Measurements from ENCODE around the gene KNDC1.

KNDC1 gene

DNA sequence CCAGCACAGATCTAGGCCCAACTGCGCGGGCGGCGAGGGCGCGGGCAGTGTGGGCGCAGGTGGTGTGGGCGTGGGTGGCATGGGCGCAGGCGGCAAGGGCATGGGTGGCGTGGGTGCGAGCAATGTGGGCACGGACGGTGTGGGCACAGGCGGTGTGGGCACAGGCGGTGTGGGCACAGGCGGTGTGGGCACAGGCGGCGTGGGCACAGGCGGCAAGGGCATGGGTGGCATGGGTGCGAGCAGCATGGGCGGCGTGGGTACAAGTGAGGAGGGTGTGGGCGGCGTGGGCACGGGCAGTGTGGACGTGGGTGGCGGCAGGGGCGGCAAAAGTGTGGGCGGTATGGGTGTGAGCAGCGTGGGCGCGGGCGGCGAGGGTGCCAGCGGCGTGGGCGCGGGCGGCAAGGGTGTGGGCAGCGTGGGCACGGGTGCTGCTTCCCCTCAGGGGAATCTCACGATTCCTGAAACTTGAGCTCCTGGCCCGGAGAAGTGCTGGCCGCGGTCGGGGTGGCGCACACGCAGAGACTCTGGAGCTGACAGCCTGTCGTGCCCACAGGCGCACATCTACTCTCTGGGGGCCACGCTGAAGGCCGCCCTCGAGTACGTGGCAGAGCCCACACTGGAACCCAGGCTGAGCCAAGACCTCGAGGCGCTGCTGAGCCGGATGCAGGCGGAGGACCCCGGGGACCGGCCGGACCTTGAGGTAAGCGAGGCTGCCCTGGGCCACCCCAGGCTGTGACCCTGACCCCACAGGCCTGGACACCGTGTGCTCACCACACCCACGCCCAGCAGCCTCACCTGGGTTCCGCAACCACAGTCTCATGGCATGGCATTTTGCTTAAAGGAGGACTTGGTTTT, 23.0 kb downstream of the KNDC1 start:
- H3K4me3 ChIP-seq (replicated peaks; ENCODE audit: low read depth, low read length), result no peak overlapping the region
- no peak for DNase-seq (ENCODE audit: low read depth)
- TF ChIP-seq, protein P1, sequence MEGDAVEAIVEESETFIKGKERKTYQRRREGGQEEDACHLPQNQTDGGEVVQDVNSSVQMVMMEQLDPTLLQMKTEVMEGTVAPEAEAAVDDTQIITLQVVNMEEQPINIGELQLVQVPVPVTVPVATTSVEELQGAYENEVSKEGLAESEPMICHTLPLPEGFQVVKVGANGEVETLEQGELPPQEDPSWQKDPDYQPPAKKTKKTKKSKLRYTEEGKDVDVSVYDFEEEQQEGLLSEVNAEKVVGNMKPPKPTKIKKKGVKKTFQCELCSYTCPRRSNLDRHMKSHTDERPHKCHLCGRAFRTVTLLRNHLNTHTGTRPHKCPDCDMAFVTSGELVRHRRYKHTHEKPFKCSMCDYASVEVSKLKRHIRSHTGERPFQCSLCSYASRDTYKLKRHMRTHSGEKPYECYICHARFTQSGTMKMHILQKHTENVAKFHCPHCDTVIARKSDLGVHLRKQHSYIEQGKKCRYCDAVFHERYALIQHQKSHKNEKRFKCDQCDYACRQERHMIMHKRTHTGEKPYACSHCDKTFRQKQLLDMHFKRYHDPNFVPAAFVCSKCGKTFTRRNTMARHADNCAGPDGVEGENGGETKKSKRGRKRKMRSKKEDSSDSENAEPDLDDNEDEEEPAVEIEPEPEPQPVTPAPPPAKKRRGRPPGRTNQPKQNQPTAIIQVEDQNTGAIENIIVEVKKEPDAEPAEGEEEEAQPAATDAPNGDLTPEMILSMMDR (IDR thresholded peaks at IDR 0.05; ENCODE audit: low read length, missing control alignments), result no peak

DNA sequence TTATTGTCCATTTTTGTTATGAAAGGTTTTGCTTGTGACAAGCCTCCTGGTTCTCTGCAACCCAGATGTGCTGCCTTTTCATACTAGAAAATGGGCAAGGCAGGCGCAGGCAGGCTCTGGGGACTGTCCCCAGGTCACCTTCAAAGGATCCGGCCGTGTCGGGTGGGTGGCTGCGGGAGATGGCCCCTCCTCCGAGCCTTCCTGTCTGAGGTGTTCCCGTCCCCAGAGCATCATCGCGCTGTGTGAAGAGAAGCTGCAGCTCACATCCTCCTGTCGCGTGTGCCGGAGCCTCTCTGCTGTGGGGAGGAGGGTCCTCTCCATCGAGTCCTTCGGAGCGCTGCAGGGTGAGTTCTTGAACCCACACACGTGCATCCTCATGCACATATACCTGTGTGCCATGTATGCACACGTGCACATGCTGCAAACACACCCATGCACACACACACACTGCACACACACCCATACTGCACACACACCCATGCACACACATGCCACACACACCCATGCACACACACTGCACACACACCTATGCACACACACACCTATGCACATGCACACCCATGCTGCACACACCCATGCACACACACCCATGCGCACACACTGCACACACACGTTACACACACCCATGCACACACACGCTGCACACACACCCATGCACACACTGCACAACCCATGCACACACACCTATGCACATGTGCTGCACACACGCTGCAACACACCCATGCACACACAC, 23.8 kb downstream of the KNDC1 start:
- no peak overlapping the region for H3K4me3 ChIP-seq (replicated peaks; ENCODE audit: low read depth, low read length)
- TF ChIP-seq, protein P1 (IDR thresholded peaks at IDR 0.05; ENCODE audit: low read length, missing control alignments), result no peak
- DNase-seq (ENCODE audit: low read depth), result no peak

DNA sequence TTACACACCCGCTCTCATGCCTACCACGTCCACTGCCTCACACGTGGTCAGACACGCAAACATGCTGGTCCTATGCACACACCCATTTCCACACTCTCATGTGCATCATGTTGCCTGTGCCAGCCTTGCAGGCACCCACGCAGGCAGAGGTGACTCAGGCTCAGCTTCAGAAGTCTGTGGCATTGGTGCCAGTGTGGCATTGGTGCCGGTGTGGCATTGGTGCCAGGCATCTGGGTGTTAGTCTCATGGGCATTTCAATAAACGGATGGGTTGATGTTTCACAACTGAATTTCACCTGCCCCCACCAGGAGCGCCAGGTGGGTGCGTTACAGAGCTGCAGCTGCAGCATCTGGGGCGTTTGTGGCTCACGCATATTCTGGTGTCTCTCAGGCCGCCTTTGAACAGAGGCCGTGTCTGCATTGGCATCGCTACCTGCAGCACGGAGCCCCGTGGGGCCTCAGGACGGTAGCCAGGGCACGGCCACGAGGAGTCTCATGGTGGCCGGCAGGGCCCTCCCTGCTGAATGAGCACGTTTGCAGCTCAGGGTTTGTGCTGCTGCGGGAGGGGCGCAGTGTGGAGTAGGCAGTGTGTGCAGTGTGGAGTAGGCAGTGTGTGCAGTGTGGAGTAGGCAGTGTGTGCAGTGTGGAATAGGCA, 24.7 kb downstream of the KNDC1 start:
- TF ChIP-seq, protein P1 (IDR thresholded peaks at IDR 0.05; ENCODE audit: low read length, missing control alignments), result no peak
- no peak overlapping the region for H3K4me3 ChIP-seq (replicated peaks; ENCODE audit: low read depth, low read length)
- no peak for DNase-seq (ENCODE audit: low read depth)

DNA sequence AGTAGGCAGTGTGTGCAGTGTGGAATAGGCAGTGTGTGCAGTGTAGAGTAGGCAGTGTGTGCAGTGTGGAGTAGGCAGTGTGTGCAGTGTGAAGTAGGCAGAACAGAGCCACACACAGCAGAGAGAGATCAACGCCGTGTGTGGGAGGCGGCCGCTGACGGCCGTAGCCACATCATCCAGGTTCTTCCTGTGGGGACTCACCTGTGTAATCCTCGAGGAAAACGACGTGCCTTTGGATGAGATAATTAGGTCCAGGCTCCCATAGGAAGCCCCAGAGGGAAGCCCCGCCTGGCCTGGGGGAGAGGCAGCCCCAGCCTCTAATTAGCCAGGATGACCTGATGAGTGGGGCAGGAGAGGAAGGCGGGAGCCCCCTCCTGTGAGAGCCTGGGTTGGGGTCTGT, 25.4 kb downstream of the KNDC1 start:
- no peak overlapping the region for H3K4me3 ChIP-seq (replicated peaks; ENCODE audit: low read depth, low read length)
- TF ChIP-seq, protein P1 (IDR thresholded peaks at IDR 0.05; ENCODE audit: low read length, missing control alignments), result no peak
- no peak for DNase-seq (ENCODE audit: low read depth)

DNA sequence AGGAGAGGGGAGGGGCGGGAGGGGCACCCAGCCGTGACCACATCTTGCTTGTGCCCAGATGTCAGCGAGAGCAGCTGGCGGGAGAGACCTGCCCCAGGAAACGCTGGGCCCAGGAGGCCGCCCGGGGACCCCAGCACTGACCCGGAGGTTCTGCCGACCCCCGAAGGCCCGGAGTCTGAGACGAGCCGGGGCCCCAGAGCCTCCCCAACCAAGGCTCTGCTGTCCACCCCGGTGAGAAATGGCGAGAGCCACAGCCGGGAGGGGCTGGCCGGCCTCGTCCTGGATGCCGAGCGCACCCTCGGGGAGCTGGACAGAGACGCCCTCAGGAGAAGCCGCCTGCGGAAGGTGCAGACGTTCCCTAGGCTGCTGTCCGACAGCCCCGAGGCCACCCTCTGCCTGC, 25.9 kb downstream of the KNDC1 start:
- TF ChIP-seq, protein P1 (IDR thresholded peaks at IDR 0.05; ENCODE audit: low read length, missing control alignments), result no peak
- DNase-seq (ENCODE audit: low read depth), result no peak
- H3K4me3 ChIP-seq (replicated peaks; ENCODE audit: low read depth, low read length), result no peak overlapping the region

DNA sequence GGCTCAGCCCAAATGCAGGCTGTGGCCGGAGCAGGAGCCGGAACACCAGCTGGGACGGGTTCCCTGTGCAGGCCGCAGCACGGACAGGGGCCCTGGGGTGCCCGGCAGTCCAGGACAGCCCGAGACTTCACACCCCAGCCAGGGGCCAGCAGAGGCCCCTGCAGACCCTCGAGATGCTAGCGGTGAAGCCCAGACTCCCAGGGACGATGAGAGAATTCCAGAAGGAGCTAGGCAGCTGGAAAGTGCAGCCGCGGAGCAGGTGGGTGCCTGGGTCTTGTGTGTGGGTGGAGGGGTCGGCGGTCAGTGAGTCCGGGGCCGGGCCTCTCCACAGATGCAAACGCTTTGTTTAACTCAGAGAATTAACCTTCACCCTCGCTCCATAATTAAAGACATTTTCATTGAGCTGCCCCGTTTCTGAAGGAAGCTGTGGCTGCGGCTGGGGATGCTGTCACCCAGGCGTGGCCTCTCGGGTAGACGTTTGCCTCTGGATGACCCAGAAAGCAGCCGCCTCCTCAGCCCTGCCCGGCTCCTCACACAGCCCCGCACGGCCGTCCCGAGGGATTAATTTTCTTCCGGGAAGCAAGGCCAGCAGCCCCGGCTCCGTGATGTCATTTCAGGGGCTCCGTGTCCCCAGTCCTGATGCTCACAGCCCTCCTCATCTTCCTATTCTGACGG, 26.5 kb downstream of the KNDC1 start:
- TF ChIP-seq, protein P1 (IDR thresholded peaks at IDR 0.05; ENCODE audit: low read length, missing control alignments), result no peak
- no peak for DNase-seq (ENCODE audit: low read depth)
- no peak overlapping the region for H3K4me3 ChIP-seq (replicated peaks; ENCODE audit: low read depth, low read length)

All from fibroblast of pulmonary artery (primary cell).